Measurements from ENCODE around the gene MTCH1. TPM values are rescaled to one million over a fixed set of nuclear protein-coding genes. Genes with fewer than 3 reads are reported as not detected.

MTCH1 gene
- total RNA-seq, 1 donor from 2014 or later: 206 TPM

DNA sequence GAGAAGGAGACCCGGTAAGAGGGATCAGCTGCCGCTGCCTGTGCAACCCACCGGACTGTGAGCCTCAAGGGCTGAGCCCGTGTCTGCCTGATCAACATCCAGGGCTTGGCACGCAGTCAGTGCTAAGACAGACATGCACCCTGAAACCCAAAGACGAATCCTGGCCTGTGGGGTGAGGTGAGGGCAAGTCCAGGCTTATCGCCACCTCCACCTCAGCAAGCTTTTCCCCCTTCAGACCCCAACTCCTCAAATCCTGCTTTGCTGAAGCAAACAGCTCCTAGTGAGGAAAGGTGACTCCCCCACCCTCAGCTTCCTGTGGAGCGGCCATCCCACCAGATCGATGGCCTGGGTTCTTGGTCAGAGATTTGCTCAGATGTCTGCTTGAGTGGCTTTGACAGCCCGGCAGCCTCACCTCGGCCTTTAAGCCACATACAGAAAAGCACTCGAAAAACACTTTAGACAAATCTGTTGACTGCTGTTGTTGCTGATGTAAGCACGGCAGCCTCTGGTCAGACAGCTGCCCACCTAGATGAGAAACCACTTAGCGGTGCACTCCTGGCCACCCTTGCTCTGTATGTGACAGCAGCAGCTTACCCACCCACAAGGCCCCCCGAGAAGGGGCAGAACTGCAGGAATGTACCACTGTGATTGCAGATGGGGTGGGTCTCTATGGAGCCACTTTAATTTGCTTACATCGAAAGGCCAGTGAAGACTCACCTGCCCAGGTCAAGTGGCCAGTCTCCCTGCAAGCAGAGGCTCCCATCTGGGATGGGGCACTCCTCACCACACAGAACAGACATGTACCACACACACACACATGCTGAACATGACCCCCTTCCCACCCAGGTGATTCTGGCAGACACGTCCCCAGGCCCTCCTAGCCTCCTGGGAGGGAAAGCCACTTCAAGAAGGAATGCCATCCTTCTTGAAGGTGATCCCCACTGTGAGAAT lies 14.8 kb downstream of the MTCH1 start:
- no peak for DNase-seq (ENCODE audit: low spot score)

DNA sequence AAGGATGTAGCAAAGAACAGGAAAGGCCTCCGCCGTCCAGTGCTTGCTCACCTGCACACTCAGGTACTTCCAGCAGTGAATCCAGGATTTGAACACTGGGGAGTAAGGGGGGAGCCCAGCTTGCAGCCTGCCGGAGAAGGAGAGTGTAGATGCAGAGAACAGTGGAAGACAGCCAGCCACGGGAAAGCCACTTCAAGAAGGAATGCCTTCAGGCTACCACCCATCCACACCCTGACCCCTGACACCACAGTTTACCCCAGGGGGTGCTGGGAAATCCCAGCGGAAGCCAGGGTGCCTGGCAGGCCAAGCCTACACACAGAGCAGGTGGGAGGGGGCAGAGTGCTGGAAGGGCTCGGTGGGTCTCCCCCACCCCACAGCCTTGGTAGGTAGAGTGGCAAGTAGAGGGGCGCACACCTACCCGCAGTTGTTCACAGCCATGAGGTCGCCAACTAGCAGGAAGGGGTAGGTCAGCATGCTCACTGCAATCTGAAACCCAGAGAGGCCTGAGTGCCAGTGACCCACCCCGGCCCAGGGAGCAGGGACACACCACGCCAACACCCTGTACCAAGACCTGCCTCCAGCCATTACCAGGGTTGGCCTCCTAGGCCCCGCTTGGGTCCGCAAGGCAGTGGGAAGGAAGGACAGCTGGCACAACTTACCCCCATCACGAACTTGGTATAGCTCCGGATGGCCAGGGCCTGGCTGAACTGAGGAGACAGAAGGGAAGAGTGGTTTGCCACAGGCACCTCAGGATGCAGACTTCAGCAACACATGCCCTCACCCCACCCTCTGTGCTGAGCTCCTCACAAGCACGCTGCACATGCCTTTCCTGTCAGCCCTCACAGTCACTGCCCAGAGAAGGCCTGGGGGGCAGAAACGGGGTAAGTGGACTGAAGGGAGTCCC lies 15.8 kb downstream of the MTCH1 start:
- no peak for DNase-seq (ENCODE audit: low spot score)

DNA sequence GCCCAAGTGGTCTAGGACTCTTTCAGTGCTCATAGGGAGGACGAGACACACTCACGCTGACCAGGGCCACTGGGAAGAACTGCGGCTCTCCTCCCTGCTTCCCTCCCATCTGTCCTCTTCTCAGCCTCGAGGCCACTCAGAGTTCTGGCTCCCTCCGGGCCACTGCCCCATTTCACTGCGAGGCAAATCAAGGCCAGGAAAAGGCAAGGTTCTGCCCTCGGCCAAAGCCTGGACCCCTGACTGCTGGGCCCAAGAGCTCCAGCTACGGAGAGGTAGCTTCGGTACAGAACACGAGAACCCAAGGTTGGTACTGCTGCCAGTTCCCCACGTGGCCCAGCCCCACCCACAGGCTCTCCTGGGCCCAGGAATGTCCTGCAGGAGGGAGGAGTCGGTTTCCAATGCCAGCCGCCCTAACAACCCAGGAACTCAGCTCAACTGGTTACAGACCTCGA lies 16.7 kb downstream of the MTCH1 start:
- DNase-seq (ENCODE audit: low spot score): peak; percentile 70

DNA sequence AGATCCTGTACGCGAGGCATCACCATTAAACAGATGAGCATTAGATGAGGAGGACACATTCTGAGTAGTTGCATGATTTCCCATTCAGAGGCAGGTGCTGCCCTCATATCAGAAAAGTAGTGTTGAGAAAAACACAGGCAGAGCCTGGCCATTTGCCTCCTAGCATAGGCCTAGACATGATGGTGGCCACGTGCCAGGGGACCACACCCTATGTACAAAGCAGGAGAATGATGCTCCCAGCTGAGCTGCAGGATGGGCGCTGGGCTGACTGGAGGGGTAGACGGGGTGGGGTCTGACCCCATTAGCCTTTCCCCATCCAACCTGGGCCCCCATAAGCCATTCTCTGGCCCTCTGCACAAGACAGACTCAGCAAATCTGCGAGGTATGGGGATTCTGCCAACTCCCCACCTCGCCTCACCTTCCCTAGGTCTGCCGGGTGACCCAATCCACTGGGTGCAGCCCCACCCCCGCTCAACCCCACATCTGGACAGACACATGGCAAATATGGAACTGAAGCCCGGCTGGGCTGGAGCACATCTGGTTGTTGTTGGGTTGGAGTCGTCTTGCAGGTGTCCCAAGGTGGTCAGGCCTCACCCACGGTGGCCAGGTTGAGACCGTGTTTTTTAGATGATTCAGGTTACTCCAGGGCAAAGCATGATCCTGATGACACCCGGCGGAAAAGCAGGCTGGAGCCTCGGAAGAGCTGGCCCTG lies 17.6 kb downstream of the MTCH1 start:
- no peak for DNase-seq (ENCODE audit: low spot score)

DNA sequence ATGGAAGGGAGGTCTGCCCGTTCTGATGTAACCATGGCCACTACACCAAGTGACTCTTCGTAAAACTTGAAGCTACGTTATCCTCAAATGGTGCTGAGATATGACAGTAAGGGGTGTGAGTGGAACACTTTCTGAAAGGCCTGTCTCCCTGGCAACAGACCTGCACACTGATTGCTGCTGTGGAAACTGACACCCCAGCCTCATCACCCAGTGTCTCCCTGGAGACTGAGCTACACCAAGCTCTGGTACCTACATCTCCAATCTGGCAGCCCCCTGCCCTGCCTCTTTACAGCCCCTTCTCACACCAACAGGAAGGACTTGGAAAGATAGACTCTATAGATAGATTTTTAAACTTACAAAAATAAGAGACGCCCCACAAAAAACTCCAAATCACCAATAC lies 18.2 kb downstream of the MTCH1 start:
- no peak for DNase-seq (ENCODE audit: low spot score)

DNA sequence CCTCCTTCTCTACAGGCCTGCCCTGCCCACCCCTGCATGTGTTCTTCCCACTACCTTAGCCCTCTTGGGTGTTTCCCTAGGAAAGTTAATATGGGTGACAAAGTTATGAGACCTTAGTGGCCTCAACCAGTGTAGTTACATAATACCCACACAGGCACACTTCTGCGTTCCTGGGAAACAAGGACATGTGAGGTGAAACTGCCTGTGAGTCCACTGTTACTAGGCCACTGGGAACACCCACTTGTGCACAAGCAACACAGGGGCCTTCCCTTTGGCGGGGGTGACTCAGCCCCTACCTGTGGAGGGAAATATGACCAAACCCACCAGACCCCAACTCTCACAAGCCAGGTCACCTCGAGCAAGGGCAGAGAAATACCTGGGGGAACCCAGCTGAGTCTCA lies 18.7 kb downstream of the MTCH1 start:
- DNase-seq (ENCODE audit: low spot score): no peak

DNA sequence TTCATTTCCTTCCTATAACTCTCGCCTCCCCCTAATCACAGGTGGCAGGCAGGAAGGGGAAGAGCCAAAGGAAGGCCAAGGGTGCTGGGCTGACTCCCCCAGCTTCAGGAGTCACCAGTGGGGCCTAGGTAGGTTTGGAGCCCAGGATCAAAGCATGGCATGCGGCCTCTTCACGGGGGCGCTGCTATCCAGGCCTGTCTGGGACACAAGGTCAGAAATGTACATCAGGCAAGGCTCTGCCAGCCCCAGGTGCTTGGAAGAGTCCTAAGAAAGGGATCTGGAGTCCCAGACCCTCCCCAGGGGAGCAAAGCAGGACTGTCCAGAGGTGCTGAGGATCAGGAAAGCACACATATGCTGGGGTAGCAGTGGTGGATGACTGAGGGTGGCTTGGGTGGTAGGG lies 21.1 kb downstream of the MTCH1 start:
- no peak for DNase-seq (ENCODE audit: low spot score)

DNA sequence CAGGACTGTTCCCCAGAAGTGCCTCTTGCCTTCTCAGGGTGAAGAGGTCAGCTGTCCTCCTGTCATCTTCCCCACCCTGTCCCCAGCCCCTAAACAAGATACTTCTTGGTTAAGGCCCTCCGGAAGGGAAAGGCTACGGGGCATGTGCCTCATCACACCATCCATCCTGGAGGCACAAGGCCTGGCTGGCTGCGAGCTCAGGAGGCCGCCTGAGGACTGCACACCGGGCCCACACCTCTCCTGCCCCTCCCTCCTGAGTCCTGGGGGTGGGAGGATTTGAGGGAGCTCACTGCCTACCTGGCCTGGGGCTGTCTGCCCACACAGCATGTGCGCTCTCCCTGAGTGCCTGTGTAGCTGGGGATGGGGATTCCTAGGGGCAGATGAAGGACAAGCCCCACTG lies 21.6 kb downstream of the MTCH1 start:
- DNase-seq (ENCODE audit: low spot score): no peak

DNA sequence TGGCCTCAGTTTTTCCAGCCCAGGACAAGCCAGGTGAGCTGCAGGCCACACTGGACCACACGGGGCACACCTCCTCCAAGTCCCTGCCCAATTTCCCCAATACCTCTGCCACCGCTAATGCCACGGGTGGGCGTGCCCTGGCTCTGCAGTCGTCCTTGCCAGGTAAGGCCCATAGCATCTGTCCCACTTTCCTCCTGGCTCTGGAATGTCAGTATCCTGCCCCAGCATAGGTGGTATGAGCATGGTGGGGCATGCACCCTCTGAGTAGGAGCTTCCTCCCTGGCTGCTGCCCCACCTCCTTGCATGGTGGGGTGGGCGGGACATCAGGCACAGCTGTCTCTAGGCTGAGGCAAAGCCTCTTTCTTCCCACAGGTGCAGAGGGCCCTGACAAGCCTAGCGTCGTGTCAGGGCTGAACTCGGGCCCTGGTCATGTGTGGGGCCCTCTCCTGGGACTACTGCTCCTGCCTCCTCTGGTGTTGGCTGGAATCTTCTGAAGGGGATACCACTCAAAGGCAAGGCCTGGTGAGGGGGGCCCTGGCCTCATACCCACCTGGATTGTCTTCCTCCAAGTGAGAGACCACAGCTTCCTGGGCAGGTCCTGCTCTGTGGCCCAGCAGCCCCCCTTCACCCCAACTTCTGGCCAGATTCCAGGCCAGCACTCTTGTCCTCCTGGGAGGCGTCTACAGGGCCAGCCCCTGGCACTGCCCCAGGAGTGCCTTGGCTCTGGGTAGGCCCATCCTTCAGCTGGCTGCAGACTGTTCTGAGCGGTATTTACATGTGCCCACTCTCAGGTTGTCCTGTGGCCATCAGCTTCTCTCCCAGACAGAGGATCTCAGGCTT lies 22.3 kb downstream of the MTCH1 start:
- no peak for DNase-seq (ENCODE audit: low spot score)

DNA sequence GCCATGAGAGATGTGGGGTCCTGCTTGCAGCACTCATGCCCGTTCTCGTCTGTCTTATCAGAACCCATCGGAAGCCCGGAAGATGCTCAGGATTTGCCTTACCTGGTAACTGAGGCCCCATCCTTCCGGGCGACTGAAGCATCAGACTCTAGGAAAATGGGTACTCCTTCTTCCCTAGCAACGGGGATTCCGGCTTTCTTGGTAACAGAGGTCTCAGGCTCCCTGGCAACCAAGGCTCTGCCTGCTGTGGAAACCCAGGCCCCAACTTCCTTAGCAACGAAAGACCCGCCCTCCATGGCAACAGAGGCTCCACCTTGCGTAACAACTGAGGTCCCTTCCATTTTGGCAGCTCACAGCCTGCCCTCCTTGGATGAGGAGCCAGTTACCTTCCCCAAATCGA lies 23.1 kb downstream of the MTCH1 start:
- DNase-seq (ENCODE audit: low spot score): peak; percentile 71

DNA sequence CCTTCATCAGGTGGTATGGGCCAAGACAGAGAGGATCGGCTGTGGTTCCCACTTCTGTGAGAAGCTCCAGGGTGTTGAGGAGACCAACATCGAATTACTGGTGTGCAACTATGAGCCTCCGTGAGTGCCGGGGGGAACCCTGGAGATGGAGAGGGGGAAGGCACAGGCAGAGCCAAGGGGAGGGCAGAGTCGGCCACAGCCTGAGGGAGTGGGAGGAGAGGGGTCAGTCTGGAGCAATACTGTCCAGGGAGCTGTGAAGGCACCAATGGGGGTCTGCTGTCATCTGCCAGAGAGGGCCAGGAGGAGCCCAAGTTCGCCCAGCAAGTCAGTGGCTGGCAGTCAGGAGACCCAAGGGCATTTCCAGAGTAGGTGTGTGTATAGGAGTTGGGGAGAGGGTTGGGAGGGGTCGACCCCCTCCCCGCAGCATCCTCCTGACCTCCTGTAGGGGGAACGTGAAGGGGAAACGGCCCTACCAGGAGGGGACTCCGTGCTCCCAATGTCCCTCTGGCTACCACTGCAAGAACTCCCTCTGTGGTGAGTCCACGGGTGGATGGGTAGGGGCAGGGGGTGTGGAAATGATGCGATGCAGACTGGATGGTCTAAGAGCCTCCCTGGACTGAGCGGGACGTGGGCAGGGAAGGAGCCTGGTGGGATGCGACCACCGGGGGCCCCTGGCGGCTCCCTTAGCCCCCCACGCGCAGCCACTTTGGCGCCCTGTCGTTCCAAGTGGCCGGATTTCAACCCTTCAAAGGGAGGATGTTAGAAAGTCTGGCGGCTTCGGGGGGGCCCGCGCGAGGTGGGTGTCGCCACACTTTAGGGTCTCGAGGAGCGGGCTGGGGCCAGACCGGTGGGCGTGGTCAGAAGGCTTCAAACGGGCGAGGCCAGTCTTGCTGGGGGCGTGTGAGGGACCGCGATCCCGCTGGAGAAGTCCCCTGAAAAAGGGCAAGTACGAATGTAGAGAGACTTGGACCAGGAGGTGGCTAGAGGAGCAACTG lies 24.3 kb downstream of the MTCH1 start:
- no peak for DNase-seq (ENCODE audit: low spot score)

DNA sequence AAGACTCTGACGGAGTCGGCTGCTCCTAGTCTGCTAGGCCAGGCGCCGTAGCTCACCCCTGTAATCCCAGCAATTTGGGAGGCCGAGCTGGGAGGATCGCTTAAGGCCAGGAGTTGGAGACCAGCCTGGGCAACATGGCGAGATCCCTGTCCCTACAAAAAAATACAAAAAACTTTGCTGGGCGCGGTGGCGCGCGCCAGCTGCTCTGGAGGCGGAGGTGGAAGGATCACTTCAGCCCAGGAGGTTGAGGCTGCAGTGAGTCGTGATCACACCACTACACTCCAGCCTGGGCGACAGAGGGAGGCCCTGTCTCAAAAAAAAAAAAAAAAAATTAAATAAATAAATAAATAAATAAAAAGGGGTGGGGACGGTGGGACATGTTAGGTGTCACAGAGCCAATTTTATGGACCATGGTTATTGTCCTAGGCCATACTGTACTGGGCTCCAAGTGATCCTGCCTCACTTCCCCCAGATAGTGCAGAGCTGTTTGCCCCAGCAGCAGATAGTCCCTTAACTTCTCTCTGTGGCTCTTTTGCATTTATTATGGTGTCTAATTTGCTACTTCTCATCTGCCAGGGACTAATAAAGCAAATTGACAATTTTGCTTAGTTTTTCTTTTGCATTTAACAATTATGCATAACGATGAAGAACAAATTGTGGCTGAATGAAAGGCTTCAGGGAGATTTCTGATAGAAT lies 26.3 kb downstream of the MTCH1 start:
- no peak for DNase-seq (ENCODE audit: low spot score)

DNA sequence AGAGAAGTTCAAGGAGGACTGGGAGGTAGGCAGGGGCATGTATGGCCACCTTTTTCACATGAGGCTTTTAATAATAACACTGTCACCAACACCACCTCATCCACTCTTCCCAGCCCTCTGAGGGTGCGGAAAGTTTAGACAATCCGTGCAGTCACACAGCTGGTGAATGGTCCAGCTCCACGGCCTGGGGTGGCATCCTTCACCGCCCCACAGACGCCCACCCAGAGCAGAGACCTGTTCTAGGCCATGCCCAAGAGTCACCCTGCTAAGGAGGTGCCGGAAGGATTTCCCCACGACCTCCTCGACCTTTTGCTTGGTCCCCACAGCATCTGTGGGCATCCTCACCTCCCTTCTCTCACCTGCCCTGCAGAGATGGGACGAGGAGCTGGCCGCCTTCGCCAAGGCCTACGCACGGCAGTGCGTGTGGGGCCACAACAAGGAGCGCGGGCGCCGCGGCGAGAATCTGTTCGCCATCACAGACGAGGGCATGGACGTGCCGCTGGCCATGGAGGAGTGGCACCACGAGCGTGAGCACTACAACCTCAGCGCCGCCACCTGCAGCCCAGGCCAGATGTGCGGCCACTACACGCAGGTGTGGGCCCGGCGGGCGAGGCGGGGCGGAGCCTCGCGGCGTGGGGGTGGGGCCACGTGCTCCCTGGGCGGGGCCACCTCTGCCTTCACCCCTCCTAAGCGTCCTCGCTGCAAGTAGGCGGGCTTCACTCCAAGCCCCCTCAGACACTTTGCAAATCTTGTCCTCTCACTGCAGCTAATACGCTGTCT lies 27.0 kb downstream of the MTCH1 start:
- no peak for DNase-seq (ENCODE audit: low spot score)

DNA sequence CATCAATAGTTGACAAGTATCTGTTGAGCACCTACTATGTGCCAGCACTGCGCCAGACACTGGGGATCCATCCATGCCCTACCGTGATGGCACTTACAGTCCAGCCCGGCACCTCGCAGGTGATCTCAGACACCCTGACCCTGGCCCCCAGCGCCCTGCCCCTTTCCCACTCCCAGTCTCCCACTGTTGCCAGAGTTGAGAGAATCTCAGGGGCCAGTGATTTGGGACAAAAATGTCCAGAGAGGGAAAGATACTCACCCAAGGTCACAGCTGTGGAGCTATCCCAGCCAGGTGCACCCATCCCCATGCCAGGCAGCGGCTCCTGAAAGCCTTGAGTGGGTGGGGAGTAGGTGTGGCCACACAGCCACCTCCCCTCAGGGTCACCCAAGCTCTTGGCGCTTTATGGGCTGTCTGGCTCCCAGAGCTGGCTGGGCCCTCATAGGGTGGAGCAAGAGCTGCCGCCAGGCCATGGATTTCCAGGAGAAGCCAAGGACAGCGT lies 28.2 kb downstream of the MTCH1 start:
- DNase-seq (ENCODE audit: low spot score): no peak

DNA sequence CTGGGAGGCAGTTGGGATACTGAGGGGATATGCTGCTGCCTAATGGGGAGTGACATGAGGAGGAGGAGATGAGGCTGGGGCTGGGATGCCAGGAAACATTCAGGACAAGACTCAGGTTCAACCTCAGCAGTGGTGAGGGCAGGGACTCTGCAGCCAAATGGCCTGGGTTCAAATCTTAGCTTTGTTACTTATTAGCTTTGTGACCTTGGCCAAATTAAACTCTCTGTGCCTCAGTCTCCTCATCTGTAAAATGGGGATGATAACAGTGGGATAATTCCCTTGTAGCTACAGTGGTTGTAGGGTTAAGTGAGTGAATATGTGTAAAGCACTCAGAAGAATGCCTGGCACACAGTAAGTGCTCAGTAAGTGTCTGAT lies 29.6 kb downstream of the MTCH1 start:
- DNase-seq (ENCODE audit: low spot score): no peak

DNA sequence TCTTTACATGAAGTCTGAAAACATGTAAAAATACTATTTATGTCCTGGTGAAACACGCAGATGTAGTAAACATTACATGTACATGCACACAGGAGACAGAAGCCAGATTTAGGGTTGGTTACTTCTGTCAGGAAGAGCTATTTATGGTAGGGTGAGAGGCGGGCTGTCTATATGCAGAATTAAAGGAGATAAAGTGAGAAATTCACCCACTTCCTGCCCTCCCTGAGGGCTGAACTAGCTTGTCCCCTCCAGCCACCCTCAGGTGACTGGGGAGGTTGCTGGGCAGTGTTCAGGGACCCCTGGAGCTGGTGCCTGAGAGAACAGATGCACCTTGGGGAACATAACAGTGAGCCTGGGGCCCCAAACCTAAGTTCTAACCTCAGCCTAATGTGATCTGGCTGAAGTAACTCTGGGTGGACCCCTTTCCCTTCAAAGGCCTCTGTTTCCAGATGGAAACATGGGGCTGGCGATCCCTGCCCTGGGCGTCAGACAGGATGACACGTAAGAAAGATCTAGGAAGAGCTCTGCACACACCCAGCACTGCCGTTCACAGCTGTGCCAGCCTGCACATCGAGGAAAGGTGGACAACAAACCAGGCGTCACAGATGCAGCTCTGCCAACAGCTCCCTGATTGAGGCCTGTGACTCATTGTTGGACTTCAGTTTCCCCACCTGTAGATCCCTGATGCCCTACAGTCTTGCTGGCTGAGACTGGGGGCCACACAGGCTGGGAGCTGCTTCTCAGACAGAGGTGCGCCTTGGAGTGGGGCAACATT lies 30.1 kb downstream of the MTCH1 start:
- peak; percentile 76 for DNase-seq (ENCODE audit: low spot score)

DNA sequence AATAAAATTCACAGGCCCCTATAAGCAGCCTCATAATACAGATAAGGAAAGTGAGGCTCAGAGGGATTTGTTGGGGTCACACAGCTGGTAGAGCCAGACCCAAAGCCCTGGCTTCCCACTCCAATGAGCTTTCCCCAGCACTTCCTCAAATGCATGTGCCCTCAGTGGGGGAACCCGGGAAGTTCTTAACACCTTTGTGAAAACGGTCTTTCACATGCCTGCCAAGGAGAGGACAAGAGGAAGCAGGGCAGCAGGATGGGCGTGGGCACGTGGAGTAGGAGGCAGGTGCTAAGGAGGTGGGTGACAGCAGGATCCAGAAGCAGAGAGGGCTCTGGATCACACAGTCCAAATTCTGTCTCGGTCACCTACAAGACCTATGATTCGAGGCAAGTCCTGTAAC lies 30.9 kb downstream of the MTCH1 start:
- no peak for DNase-seq (ENCODE audit: low spot score)
